ENCODE data around the gene HAPLN1. TPM values are rescaled to one million over a fixed set of nuclear protein-coding genes. Genes with fewer than 3 reads are reported as not detected.

The HAPLN1 gene
- total and polyA plus RNA-seq, 2 of the 8 experiments (the other 6 are each of a cell fraction or from before 2014, with no cell fraction given) = 0.56 to 2.1 TPM

- TF ChIP-seq GABPA (IDR thresholded peaks at IDR 0.05; ENCODE audit: borderline replicate concordance, insufficient read depth, low read length) (no peak), HDAC2 (IDR thresholded peaks at IDR 0.05; ENCODE audit: borderline replicate concordance in 1 of 2, low read depth in 2 of 2, low read length in 2 of 2) (no peak), GTF2F1 (IDR thresholded peaks at IDR 0.05; ENCODE audit: borderline replicate concordance, low read depth, low read length) (no peak)
These were observed 48.0 kb downstream of the HAPLN1 start (continued) for GRCh38 chr5:83672646-83673045.
